GM12874 (cell line): ENCODE data around the gene TET1.

Source experiments
- TF ChIP-seq, protein P1 (sequence below): IDR thresholded peaks from 2 replicates; pipeline ENCODE4 v1.5.1; 2011; ENCODE audit warnings: low read depth, mild to moderate bottlenecking, control low read depth, low read length, moderate library complexity; ENCODE audit not compliant: insufficient read depth

TET1 gene

DNA sequence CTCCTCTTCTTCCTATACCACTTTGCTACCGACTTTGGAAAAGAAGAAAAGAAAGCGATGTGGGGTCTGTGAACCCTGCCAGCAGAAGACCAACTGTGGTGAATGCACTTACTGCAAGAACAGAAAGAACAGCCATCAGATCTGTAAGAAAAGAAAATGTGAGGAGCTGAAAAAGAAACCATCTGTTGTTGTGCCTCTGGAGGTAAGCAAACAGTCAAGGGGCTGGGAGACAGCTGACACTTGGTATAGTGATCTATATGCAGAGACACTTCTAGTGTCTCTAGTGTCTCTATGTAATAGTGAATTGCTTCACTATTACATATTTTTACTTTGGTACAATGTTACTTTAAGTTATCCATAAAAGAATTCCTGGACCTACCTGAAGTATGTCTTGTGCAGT is 13.9 kb downstream of the TET1 start:
- TF ChIP-seq, protein P1, sequence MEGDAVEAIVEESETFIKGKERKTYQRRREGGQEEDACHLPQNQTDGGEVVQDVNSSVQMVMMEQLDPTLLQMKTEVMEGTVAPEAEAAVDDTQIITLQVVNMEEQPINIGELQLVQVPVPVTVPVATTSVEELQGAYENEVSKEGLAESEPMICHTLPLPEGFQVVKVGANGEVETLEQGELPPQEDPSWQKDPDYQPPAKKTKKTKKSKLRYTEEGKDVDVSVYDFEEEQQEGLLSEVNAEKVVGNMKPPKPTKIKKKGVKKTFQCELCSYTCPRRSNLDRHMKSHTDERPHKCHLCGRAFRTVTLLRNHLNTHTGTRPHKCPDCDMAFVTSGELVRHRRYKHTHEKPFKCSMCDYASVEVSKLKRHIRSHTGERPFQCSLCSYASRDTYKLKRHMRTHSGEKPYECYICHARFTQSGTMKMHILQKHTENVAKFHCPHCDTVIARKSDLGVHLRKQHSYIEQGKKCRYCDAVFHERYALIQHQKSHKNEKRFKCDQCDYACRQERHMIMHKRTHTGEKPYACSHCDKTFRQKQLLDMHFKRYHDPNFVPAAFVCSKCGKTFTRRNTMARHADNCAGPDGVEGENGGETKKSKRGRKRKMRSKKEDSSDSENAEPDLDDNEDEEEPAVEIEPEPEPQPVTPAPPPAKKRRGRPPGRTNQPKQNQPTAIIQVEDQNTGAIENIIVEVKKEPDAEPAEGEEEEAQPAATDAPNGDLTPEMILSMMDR: no peak

DNA sequence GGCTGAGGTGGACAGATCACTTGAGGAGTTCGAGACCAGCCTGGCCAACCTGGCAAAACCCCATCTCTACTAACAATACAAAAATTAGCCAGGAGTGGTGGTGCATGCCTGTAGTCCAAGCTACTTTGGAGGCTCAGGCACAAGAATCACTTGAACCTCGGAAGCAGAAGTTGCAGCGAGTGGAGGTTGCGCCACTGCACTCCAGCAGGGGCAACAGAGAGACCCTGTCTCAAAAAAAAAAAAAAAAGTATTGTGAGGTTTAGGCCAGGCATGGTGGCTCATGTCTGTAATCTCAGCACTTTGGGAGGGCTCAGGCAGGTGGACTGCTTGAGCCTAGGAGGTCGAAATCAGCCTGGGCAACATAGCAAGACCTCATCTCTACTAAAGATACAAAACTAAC is 16.0 kb downstream of the TET1 start:
- TF ChIP-seq, protein P1: no peak

DNA sequence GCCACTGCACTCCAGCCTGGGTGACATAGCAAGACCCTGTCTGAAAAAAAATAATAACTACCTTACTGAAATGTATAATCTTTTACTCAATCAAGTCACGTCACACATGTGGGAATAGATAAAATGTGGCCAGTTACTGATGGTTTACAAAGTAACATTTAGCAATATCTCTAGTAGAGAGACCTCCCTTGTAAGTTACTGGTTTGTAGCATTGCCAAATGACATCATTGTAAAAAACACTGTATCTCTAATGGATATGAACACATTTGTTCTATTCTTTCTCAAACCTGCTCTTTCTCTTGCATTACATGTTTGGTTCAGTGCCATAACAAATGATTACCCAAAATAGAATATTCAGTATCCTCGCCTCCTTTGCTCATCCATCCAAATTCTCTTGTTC is 18.8 kb downstream of the TET1 start:
- TF ChIP-seq, protein P1: no peak

DNA sequence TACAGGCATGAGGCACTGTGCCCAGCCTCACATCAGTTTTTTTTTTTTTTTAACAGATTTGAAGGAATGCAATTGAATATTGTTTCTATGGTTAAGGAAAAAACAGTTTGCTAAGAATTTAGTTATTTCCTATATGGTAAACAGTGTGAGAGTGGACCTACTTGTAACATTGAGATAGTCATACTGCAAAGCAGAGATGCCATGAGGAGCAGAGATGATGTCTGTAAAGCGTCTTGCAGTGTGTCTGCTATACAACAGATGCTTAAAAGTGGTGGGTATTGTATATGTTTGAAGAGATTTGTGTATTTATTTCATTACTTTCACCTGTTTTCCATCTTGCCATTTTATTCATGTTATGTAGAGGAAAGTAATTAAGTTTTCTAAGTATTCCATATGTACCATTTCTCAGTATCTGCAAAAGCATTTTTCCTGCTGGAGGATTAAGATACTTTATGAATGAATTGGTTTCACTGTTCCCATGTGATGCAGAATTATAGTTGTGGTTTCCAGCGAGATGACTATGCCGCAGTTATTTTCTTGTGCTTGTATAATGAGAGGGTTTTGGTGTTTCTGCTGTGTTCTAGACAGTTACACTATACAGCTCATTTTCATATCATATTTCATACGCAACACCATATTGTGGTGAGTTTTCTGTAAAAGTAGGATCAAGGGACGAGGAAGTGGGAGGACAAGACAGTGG is 26.6 kb downstream of the TET1 start:
- TF ChIP-seq, protein P1: no peak

DNA sequence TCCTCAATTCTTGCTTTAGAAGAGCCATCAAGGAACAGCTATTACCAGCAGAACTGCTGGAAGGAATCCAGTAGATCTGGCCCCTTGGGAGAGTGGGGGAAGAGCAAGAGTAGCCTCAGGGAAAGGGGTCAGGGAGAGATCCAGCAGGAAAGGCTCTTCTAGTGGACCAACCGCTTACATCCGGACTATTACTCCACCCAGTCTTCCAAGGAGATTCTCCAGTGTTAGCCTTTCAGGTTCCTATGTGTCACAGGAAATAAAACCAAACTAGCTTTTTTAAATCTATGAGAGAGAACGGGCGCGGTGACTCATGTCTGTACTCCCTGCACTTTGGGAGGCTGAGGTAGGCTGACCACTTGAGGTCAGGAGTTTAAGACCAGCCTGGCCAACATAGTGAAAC is 34.3 kb downstream of the TET1 start:
- TF ChIP-seq, protein P1: no peak

DNA sequence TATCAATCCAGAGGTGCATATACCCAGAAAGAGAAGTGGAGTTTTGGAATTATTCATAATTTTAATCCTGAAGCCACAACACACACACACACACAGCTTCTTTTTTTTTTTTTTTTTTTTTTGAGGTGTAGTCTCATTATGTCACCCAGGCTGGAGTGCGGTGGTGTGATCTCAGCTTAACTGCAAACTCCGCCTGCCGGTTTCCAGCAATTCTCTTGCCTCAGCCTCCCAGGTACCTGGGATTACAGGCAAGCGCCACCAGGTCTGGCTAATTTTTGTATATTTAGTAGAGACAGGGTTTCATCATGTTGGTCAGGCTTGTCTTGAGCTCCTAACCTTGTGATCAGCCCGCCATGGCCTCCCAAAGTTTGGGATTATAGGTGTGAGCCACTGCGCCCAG is 35.4 kb downstream of the TET1 start:
- TF ChIP-seq, protein P1: no peak

DNA sequence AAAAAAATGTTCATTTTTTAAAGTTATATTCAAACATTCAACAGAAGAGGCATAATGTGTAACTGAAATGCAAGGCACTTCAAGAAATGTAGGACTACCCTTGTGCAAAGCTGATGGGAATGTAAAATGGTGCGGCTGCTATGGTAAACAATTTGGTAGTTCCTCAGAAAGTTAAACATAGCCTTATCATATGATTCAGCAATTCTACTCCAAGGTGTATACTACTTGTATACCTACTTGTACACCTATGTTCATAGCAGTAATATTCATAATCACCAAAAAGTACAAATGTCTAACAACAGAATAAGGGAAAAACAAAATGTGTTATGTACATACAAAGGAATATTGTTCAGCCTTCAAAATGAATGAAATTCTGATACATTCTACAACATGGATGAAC is 37.3 kb downstream of the TET1 start:
- TF ChIP-seq, protein P1: no peak
